Astrocyte of the spinal cord (primary cell): ENCODE data around the gene WNK2.
"Not testable (repeated sequence)": the region's sequence is repeated elsewhere in the genome, so short reads cannot be mapped to it uniquely, and the experiment has no call there.

Experiments
- DNase-seq: peaks from one replicate; pipeline ENCODE4 v3.0.0; 2011; ENCODE audit warnings: low read depth, low spot score
- H3K4me3 ChIP-seq: 2 replicates; pipeline ENCODE4 v1.5.1; 2011; ENCODE audit warnings: low read depth, mild to moderate bottlenecking, low read length, moderate library complexity
- in situ Hi-C: cut with HindIII; loops from 2 replicates; pipeline ENCODE4 v1.10.0; 2017; ENCODE audit warnings: low sequenced_read_pairs
- TF ChIP-seq, protein P1 (sequence below): IDR thresholded peaks from 2 replicates; pipeline ENCODE4 v1.5.1; 2012; ENCODE audit warnings: low read depth, mild to moderate bottlenecking, low read length, inconsistent platforms

Gene WNK2

DNA sequence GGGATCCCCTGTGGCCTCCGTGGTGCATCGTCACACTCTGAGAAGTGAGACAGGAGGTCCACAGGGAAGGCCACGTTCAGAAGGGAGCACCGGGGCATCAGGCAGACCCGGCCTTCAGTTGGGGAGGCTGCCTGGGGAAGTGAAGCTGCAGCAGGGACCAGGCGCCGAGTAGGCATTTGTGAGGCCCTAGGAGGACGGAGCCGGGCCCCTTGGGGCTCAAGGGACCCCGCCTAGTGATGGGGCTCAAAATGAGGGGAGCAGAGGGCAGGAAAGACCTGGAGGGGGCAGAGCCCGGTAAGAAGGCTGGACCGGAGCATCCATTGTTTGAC is 182.1 kb downstream of the WNK2 start:
- TF ChIP-seq, protein P1, sequence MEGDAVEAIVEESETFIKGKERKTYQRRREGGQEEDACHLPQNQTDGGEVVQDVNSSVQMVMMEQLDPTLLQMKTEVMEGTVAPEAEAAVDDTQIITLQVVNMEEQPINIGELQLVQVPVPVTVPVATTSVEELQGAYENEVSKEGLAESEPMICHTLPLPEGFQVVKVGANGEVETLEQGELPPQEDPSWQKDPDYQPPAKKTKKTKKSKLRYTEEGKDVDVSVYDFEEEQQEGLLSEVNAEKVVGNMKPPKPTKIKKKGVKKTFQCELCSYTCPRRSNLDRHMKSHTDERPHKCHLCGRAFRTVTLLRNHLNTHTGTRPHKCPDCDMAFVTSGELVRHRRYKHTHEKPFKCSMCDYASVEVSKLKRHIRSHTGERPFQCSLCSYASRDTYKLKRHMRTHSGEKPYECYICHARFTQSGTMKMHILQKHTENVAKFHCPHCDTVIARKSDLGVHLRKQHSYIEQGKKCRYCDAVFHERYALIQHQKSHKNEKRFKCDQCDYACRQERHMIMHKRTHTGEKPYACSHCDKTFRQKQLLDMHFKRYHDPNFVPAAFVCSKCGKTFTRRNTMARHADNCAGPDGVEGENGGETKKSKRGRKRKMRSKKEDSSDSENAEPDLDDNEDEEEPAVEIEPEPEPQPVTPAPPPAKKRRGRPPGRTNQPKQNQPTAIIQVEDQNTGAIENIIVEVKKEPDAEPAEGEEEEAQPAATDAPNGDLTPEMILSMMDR: no peak
- in situ Hi-C loops: no loop called here
- H3K4me3 ChIP-seq: no peak overlapping the region
- DNase-seq: no peak

DNA sequence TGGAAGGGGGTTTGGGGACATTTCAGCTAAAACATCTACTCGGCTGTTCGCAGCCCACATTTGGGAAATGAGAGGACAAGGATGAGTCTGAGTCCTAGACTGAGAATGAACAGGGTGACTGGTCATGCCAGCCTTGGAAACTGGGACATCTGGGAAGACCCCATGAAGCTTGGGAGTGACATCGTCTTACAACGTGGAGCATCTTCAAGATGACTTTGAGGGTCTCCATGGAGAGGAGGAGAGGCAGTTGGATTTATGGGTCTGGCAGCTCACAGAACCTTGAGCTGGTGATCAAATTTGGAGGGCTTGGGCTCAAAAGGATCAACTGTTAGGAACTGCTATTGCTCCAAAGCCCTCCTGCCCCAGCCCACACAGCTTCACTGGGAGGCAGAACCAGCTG is 182.5 kb downstream of the WNK2 start:
- in situ Hi-C loops, H3K4me3 ChIP-seq, DNase-seq: not testable (repeated sequence)

DNA sequence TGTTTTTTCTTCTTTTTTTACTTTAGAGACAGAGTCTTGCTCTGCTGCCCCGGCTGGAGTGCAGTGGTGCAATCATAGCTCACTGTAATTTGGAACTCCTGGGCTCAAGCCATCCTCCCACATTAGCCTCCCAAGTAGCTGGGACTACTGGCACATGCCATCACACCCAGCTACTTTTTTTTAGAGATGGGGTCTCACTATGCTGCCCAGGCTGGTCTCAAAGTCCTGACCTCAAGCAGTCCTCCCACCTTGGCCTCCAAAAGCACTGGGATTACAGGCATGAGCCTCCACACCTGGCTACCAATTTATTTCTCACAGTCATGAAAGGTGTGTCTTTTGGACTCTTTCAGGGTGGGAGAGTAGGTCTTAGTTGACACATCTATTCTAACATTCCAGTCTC is 184.5 kb downstream of the WNK2 start:
- TF ChIP-seq, protein P1: no peak
- no peak for DNase-seq
- in situ Hi-C loops: no loop called here

DNA sequence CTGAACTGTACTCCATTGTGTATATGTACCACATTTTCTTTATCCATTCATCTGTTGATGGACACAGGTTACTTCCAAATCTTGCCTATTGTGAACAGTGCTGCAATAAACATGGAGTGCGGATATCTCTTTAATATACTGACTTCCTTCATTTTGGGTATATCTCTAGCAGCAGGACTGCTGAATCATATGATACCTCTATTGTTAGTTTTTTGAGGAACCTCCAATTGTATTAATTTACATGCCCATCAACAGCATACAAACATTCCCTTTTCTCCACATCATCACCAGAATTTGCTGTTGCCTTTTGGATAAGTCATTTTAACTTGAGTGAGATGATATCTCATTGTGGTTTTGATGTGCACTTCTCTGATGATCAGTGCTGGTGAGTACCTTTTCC is 185.7 kb downstream of the WNK2 start:
- no peak for DNase-seq
- in situ Hi-C loops: no loop called here
- TF ChIP-seq, protein P1: no peak
- no peak overlapping the region for H3K4me3 ChIP-seq

More for the DNA sequence above, 184.5 kb downstream of the WNK2 start:
- no peak overlapping the region for H3K4me3 ChIP-seq
